ENCODE measurements around the gene TARS3. TPM values are rescaled to one million over a fixed set of nuclear protein-coding genes. Genes with fewer than 3 reads are reported as not detected.
A peak's percentile ranks its signal among the peaks of the same experiment; 100 is the strongest.

Gene TARS3
- total RNA-seq, 1 donor from 2014 or later, result 18.4 TPM

DNA sequence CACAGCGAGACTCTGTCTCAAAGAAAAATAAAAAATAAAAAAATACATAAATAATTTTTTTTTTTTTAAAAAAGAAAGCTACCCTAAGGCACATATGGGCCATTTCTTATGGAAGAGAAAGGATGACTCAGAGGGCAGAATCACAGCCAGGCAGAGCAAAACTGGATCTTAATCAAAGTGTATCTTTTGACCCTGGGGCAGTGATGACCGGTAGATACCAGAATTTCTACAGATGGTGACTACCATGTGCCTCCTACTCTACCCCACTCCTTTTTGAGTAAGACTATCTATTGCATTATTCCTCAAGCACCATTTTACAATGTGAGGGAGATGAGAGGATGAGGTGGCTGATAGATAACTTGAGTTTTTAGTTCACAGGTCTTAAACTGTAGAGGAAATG, 26.0 kb downstream of the TARS3 start:
- DNase-seq (ENCODE audit: low spot score), result no peak

- DNase-seq (ENCODE audit: low spot score), result no peak
Observed at GRCh38 chr15:101697488-101697887, 26.8 kb downstream of the TARS3 start.

DNA sequence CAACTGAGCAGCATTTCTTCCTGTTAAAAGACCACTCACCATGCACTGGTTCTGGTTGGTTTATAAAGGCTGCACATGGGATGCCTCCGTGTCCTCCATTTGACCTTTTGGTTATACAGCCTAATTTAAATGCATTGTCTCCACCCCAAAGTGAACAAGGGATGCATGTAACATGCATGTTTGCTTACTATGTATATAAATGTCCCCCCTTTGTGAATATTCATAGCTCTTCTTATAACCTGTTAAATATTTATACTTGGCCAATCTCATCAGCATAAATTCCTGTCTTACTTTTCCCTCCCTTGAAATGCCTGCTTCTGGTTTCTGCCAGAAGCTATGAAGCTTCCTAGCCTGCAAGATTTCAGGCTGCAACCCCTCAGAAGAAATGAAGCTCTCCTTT, 27.4 kb downstream of the TARS3 start:
- no peak for DNase-seq (ENCODE audit: low spot score)

DNA sequence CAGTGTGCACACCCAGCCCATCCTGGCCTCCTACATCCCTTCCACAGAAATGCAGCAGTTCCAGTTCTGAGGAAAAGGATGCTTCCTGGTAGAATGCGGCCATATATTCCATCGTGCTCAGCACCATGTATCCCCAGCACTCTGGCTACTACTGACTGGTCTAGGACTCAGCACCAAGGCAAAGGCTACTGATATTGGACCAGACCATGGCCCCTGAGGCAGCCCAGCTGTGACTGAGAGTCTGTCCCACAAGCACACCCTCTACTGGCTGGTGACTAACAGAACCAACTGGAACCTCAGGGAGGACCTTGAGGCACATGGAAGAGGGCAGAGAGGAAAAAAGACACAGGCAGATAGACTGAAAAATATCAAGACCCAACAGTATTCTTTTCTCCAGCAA, 30.0 kb downstream of the TARS3 start:
- no peak for DNase-seq (ENCODE audit: low spot score)

- peak; percentile 46 for DNase-seq (ENCODE audit: low spot score)
Observed at GRCh38 chr15:101692801-101693598, 31.3 kb downstream of the TARS3 start.

DNA sequence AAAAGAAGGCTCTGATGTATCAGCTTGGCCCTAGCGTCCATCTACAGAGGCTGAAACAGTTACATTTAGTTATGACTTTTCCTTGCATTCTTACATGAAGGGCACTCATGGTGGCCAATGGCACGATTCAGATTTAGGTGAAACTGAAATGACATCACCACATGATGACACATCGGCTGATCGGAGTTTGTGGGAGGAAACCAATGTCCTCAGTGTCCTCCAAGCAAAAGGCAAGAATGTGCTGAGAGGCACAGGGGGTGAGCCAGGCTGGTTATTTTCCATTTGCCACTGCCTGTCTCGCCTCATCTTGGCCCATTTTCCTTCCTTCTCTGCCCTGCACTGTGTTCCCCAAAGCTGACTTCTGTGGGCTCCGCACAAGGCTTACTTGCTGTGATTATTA, 34.4 kb downstream of the TARS3 start:
- DNase-seq (ENCODE audit: low spot score), result no peak

DNA sequence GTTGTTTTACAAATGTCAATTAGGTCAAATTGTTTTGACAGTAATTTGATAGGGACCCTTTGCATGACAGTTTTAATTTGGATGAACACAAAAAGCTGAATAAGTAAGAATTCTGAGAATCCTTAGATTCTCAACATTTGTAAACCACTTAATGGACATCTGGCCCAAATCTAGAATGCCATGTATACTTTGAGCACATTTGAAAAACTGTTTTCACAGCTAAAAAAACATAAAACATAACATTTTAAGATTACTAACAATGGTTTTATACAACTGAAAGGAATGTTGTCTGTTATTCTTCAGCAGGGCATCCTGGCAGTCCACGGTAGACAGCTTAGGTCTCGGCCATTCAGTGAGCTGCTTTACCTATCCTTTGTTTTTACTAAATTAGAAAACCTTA, 37.6 kb downstream of the TARS3 start:
- DNase-seq (ENCODE audit: low spot score), result no peak

- DNase-seq (ENCODE audit: low spot score), result no peak
Observed at GRCh38 chr15:101684877-101685276, 39.4 kb downstream of the TARS3 start.

DNA sequence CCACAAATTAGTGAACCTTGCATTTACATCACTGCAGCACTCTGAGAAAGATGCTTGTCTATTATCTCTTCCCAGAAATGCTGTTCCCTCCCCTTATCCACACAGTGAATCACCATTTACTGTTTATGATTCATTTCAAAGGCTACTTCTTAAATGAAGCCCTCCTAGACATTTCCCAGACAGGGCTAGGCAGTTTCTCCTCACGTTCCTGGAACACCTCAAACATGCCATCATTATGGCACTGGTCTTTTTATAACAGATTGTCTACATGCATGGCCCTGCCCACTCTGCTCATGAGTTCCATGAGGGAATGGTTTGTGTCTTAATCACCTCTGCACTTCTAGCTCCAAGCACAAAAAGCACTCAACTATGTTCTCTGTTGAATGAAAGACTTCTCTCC, 39.9 kb downstream of the TARS3 start:
- no peak for DNase-seq (ENCODE audit: low spot score)

DNA sequence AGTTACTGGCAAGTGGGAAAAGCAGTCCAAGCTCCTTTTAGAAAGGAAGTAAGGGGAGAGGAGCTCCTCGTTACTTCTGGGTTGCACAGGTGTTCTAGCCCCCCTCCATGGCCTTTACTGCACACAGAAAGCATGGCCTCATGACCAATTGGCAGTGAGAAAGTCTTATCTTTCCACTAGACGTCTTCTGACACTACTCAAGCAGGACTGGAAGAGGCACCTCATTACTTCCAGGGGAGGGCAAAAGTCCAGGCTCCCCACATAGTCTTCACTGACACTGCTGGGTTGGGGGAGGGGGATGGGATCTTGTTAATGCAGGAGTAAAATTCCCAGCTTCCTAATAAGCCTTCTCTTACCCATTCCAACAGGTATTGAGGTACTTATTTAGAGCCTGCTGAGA, 44.5 kb downstream of the TARS3 start:
- no peak for DNase-seq (ENCODE audit: low spot score)

- DNase-seq (ENCODE audit: low spot score), result no peak
Observed at GRCh38 chr15:101676921-101677329, 47.3 kb downstream of the TARS3 start.

DNA sequence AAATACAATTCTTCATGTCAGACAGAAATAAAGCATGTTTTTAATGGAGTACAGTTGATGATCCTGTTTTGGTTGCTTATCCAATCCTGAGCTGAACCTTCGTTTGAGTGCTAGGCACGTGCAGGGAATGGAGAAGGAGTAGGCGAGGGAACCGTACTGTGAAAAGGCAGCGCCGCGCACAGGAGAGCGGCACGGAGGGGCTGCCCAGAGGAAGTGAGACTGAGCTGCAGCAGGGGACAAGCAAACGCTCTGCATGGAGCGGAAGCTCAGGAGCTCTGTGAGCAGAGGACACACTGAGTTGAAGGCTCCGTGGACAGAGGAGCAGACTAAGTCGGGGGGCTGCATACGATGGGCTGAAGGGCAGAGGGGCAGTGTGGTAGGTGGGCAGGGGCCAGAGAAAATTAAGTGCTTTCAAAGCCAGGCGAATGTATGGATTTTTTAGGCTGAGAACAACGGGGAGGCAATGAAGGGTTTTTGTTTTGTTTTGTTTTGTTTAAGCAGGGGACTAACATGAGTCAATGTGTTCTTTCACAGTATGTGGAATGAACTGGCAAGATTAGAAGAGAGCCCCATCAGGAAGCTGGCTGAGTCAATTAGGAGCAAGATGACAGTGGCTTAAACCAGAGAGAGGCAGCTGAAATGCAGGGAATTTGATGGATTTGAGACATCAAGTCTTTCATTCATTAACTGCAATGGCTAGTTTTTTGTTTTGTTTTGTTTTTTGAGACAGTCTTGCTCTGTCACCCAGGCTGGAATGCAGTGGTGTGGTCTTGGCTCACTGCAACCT, 48.3 kb downstream of the TARS3 start:
- DNase-seq (ENCODE audit: low spot score), result no peak

DNA sequence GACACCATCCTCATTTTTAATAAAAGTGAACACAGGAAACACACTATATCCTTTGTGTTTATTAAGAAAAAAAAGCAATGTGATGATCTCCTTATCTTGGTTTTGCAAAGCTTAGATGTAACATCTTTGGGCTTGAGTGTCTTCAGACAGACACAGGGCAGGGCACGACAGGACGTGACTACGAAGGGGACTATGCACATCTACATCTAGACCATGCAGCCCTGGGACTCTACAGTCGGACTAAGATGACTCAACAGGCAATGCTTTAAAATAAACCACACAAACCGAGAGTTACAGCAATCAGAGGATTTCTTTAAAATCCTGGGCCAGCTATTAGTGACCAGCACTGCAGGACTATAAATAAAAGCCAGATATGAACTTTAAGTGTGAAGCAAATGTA, 49.3 kb downstream of the TARS3 start:
- DNase-seq (ENCODE audit: low spot score), result no peak

DNA sequence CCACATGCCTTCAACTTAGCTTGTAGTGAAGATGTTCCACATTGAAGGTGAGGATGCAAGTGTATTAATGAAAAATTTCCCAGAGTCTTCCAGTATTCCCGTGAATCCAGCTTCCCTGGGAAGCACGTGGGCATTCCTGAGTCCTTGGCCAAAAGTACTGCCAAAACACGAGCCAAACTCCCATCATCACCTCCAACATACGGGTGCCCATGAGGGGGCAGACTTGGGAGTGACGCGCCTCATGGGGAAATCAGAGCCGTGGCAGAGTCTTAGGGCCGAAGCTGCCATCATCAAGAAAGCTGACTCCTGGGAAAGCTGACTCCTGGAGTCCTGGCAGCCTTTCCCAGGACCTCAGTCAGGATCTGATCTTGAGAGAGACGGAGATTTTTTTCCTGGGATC, 52.0 kb downstream of the TARS3 start:
- DNase-seq (ENCODE audit: low spot score), result no peak

DNA sequence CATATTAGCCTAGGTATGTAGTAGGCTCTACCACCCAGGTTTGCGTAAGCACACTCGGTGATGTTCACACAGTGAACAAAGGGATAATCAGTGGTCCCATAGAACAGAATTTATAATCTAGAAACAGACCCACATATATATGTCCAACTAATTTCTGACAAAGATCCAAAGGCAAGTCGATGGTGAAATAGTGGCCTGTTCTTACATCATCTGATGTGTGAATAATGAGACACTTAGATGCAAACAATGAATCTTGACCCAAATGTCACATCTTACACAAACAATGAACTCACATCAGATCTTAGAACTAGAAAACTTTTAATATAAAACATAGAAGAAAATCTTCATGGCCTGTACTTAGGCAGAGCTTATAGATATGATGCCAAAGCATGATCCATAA, 54.5 kb downstream of the TARS3 start:
- no peak for DNase-seq (ENCODE audit: low spot score)

- DNase-seq (ENCODE audit: low spot score), result no peak
Observed at GRCh38 chr15:101667881-101668280, 56.4 kb downstream of the TARS3 start.

DNA sequence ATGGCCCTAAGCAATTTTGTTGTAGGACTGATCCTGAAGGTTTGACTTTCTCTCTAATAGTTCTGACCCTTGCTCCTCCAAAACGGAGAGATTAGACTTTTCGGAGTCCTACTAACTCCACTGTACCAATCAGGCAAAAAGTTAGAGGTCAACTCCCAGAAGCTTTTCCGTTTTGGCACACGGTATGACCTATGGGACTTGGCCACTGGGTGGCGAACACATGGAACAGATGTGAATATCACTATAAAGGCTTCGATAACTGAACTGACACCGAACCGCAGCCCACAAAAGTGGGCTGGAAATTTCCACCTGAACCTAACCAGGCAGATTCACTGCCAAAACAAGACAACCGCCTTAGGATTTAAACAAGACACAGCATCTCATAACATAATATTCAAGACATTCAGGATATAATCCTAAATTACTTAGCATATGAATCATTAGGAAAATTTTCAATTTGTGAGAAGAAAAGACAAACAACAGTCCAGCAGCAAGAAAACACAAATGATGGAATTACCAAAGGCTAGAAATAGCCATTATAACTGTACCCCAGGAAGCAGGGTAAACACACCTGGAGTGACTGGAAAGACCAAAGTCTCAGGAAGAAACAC, 59.9 kb downstream of the TARS3 start:
- no peak for DNase-seq (ENCODE audit: low spot score)

- DNase-seq (ENCODE audit: low spot score), result no peak
Observed at GRCh38 chr15:101662203-101662602, 62.1 kb downstream of the TARS3 start.

GRCh38 chr15:101660005-101660404, 64.3 kb downstream of the TARS3 start:
- DNase-seq (ENCODE audit: low spot score), result no peak

DNA sequence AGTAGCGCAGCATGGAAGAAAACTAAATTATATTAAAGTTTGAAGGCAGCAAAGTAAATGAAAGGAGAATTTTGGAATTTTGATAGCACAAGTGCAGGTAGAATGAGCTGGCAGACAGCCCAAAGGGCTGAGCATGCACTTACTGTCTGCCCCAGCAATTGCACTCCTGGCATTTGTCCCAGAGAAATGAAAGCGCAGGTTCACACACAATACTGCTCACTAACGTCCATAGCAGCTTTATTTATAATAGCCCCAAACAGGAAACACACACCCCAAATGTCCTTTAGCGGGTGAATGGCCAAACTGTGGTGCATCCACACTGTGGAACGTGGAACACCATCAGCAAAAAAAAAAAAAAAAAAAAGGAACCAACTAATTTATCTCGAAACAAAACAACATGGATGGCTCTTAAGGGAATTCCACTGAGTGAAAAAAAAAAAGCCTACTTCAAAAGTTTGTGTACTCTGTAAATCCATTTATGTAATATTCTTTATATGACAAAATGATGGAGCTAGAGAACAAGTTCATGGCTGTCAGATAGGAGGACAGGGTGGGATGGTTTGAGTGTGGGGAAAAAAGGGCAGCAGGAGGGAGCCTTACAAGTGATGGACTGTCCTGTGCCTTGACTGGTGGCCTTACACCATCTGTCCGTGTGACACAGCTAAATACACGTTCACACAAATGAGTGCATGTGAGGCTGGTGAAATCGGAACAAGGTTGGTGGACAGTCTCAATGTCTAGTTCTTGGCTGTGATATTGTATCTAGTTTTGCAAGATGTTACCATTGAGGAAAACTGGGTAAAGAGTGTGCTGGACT, 66.1 kb downstream of the TARS3 start:
- no peak for DNase-seq (ENCODE audit: low spot score)

- no peak for DNase-seq (ENCODE audit: low spot score)
Observed at GRCh38 chr15:101657171-101657570, 67.1 kb downstream of the TARS3 start.
